Measurements from ENCODE around the gene SORBS2. TPM values are rescaled to one million over a fixed set of nuclear protein-coding genes. Genes with fewer than 3 reads are reported as not detected.

The SORBS2 gene
- polyA plus RNA-seq, 1 donor from 2014 or later, result 46.0 TPM

DNA sequence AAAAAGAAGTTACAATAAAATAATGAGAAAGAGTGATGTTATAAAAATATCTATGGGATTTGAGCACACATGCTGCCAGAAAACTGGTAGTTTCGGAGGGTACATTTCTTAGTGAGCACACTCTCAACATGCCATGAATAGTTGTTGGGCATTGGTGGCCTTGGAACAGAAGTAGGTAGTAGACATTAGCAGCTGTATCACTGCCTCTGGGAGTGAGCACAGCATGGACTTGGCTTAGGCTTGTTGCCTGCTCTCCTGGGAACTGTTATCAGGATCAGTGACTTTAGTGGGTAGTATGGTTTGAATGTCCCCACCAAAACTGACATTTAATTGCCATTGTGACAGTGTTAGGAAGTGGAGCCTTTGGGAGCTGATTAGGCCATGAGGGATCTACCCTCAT is 263.4 kb downstream of the SORBS2 start:
- no peaks in the 10 kb centered on the region for H3K27me3 ChIP-seq (ENCODE audit: insufficient read depth, low read depth, low read length)
- no peak overlapping the region for H3K27ac ChIP-seq (ENCODE audit: low read length)
- H4K20me1 ChIP-seq (ENCODE audit: insufficient read depth), result no peaks in the 10 kb centered on the region
- H2AFZ ChIP-seq (ENCODE audit: low read depth, low read length), result no peak overlapping the region
- TF ChIP-seq TAF1 (IDR thresholded peaks at IDR 0.05; ENCODE audit: low read depth) (no peak), POLR2AphosphoS5 (IDR thresholded peaks at IDR 0.05) (no peak), RAD21 (conservative IDR thresholded peaks at IDR 0.05) (no peak), EP300 (conservative IDR thresholded peaks at IDR 0.05; ENCODE audit: poor library complexity, severe bottlenecking) (no peak), SMC3 (conservative IDR thresholded peaks at IDR 0.05; ENCODE audit: poor library complexity) (no peak), EZH2 (IDR thresholded peaks at IDR 0.05; ENCODE audit: borderline replicate concordance, insufficient read depth, low read length, poor library complexity, severe bottlenecking) (no peak), CTCF (IDR thresholded peaks at IDR 0.05; ENCODE audit: poor library complexity, severe bottlenecking) (no peak), MXI1 (conservative IDR thresholded peaks at IDR 0.05; ENCODE audit: poor library complexity, severe bottlenecking) (no peak)
- no peak overlapping the region for H3K9ac ChIP-seq (ENCODE audit: low read length)
- no peaks in the 10 kb centered on the region for H3K9me2 ChIP-seq (ENCODE audit: insufficient read depth, low read length)
- no peaks in the 10 kb centered on the region for H3F3A ChIP-seq (ENCODE audit: insufficient read depth, low read length, poor library complexity, severe bottlenecking)
- H3K9me3 ChIP-seq (ENCODE audit: low read length), result no peaks in the 10 kb centered on the region
- no peak overlapping the region for H3K4me3 ChIP-seq (ENCODE audit: low read length)
- H3K36me3 ChIP-seq (ENCODE audit: insufficient read depth, low read length), result no peaks in the 10 kb centered on the region
- no peak overlapping the region for H3K4me2 ChIP-seq (ENCODE audit: low read length)
- no peaks in the 10 kb centered on the region for H3K79me2 ChIP-seq (replicated peaks; ENCODE audit: insufficient read depth, low read length)

DNA sequence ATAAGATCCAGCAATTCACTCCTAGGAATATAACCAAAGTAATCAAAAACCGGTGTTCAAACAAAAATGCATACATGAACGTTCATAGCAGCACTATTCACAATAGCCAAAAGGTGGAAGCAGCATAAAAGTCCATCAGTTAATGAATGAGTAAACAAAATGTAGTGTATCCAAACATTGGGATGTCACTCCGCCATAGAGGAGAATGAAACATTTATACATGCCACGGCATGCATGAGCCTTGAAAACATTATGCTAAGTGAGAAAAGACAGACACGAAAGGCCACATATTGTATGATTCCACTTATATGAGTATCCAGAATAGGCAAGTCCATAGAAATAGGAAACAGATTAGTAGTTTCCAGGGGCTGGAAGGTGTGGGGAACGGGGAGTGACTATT is 265.7 kb downstream of the SORBS2 start:
- no peaks in the 10 kb centered on the region for H3K9me2 ChIP-seq (ENCODE audit: insufficient read depth, low read length)
- no peaks in the 10 kb centered on the region for H3K36me3 ChIP-seq (ENCODE audit: insufficient read depth, low read length)
- H3F3A ChIP-seq (ENCODE audit: insufficient read depth, low read length, poor library complexity, severe bottlenecking), result no peaks in the 10 kb centered on the region
- H3K27ac ChIP-seq (ENCODE audit: low read length), result no peak overlapping the region
- no peaks in the 10 kb centered on the region for H3K27me3 ChIP-seq (ENCODE audit: insufficient read depth, low read depth, low read length)
- H4K20me1 ChIP-seq (ENCODE audit: insufficient read depth), result no peaks in the 10 kb centered on the region
- H3K79me2 ChIP-seq (replicated peaks; ENCODE audit: insufficient read depth, low read length), result no peaks in the 10 kb centered on the region
- H3K4me3 ChIP-seq (ENCODE audit: low read length), result no peak overlapping the region
- H3K9me3 ChIP-seq (ENCODE audit: low read length), result no peaks in the 10 kb centered on the region
- no peak overlapping the region for H2AFZ ChIP-seq (ENCODE audit: low read depth, low read length)
- H3K9ac ChIP-seq (ENCODE audit: low read length), result no peak overlapping the region
- TF ChIP-seq RAD21 (conservative IDR thresholded peaks at IDR 0.05), result no peak
- H3K4me2 ChIP-seq (ENCODE audit: low read length), result no peak overlapping the region

- H2AFZ ChIP-seq (ENCODE audit: low read depth, low read length), result no peak overlapping the region
Measured at GRCh38 chr4:185542626-185543315, 269.2 kb downstream of the SORBS2 start.

More at GRCh38 chr4:185542626-185543315, 269.2 kb downstream of the SORBS2 start:
- no peaks in the 10 kb centered on the region for H3K9me3 ChIP-seq (ENCODE audit: low read length)
- no peaks in the 10 kb centered on the region for H4K20me1 ChIP-seq (ENCODE audit: insufficient read depth)
- no peak overlapping the region for H3K4me3 ChIP-seq (ENCODE audit: low read length)
- no peaks in the 10 kb centered on the region for H3K27me3 ChIP-seq (ENCODE audit: insufficient read depth, low read depth, low read length)
- no peaks in the 10 kb centered on the region for H3K36me3 ChIP-seq (ENCODE audit: insufficient read depth, low read length)
- H3K9me2 ChIP-seq (ENCODE audit: insufficient read depth, low read length), result no peaks in the 10 kb centered on the region
- no peak overlapping the region for H3K9ac ChIP-seq (ENCODE audit: low read length)
- H3K27ac ChIP-seq (ENCODE audit: low read length), result no peak overlapping the region
- TF ChIP-seq MXI1 (conservative IDR thresholded peaks at IDR 0.05; ENCODE audit: poor library complexity, severe bottlenecking), result no peak
- TF ChIP-seq CTCF (IDR thresholded peaks at IDR 0.05; ENCODE audit: poor library complexity, severe bottlenecking), result no peak
- no peak for TF ChIP-seq REST (IDR thresholded peaks at IDR 0.05; ENCODE audit: borderline replicate concordance)
- no peak for TF ChIP-seq TAF1 (IDR thresholded peaks at IDR 0.05; ENCODE audit: low read depth)
- TF ChIP-seq POLR2AphosphoS5 (IDR thresholded peaks at IDR 0.05), result no peak
- no peak for TF ChIP-seq RAD21 (conservative IDR thresholded peaks at IDR 0.05)
- TF ChIP-seq SMC3 (conservative IDR thresholded peaks at IDR 0.05; ENCODE audit: poor library complexity), result no peak
- TF ChIP-seq EZH2 (IDR thresholded peaks at IDR 0.05; ENCODE audit: borderline replicate concordance, insufficient read depth, low read length, poor library complexity, severe bottlenecking), result no peak
- TF ChIP-seq EP300 (conservative IDR thresholded peaks at IDR 0.05; ENCODE audit: poor library complexity, severe bottlenecking), result no peak
- no peaks in the 10 kb centered on the region for H3K79me2 ChIP-seq (replicated peaks; ENCODE audit: insufficient read depth, low read length)
- H3K4me2 ChIP-seq (ENCODE audit: low read length), result no peak overlapping the region
- no peaks in the 10 kb centered on the region for H3F3A ChIP-seq (ENCODE audit: insufficient read depth, low read length, poor library complexity, severe bottlenecking)
